Loucy (cell line): ENCODE measurements around the gene ZNF516.

Source experiments
- H2AFZ ChIP-seq: fragments of 200-600 bp; sonication (generic); 2 replicates; pipeline ENCODE4 v1.6.0; 2016; ENCODE audit warnings: antibody characterized with exemption, mild to moderate bottlenecking, low read length, moderate library complexity
- H3F3A ChIP-seq: fragments of 200-600 bp; 2 replicates; pipeline ENCODE4 v1.6.0; 2016; ENCODE audit warnings: antibody characterized with exemption, low read depth, mild to moderate bottlenecking
- H3K27me3 ChIP-seq: fragments of 200-600 bp; sonication (generic); 2 replicates; pipeline ENCODE4 v1.6.1; 2014; ENCODE audit warnings: low read length, mild to moderate bottlenecking; ENCODE audit not compliant: insufficient read depth, poor library complexity, severe bottlenecking
- H3K36me3 ChIP-seq: fragments of 200-600 bp; sonication (generic); 2 replicates; pipeline ENCODE4 v1.6.1; 2016; ENCODE audit warnings: low read length; ENCODE audit not compliant: insufficient read depth
- H3K4me1 ChIP-seq: fragments of 200-600 bp; sonication (generic); 2 replicates; pipeline ENCODE4 v1.5.1; 2014; ENCODE audit warnings: low read length, mild to moderate bottlenecking; ENCODE audit not compliant: insufficient read depth, poor library complexity, severe bottlenecking
- H3K4me2 ChIP-seq: fragments of 200-600 bp; sonication (generic); 2 replicates; pipeline ENCODE4 v1.6.0; 2014; ENCODE audit warnings: antibody characterized with exemption, low read length, low read depth, mild to moderate bottlenecking; ENCODE audit not compliant: poor library complexity, severe bottlenecking
- H3K4me3 ChIP-seq: fragments of 200-600 bp; sonication (generic); 2 replicates; pipeline ENCODE4 v1.5.1; 2014; ENCODE audit warnings: low read length, mild to moderate bottlenecking, mixed read lengths; ENCODE audit not compliant: poor library complexity, severe bottlenecking
- H3K79me2 ChIP-seq: fragments of 200-600 bp; sonication (generic); 2 replicates; pipeline ENCODE4 v1.6.1; 2014; ENCODE audit warnings: low read length; ENCODE audit not compliant: insufficient read depth
- H3K9ac ChIP-seq: fragments of 200-600 bp; sonication (generic); 2 replicates; pipeline ENCODE4 v1.6.0; 2014; ENCODE audit warnings: mild to moderate bottlenecking, low read depth, low read length, moderate library complexity; ENCODE audit not compliant: poor library complexity, severe bottlenecking
- H3K9me2 ChIP-seq: fragments of 200-600 bp; sonication (generic); replicated peaks from 2 replicates; pipeline ENCODE4 v1.6.1; 2016; ENCODE audit warnings: low read depth, low read length, mixed read lengths
- H3K9me3 ChIP-seq: fragments of 200-600 bp; sonication (generic); 2 replicates; pipeline ENCODE4 v1.6.1; 2014; ENCODE audit warnings: mild to moderate bottlenecking, antibody characterized with exemption, low read length, low read depth; ENCODE audit not compliant: insufficient read depth
- H4K20me1 ChIP-seq: fragments of 200-600 bp; sonication (generic); 2 replicates; pipeline ENCODE4 v1.6.0; 2014; ENCODE audit warnings: antibody characterized with exemption, low read length, mild to moderate bottlenecking; ENCODE audit not compliant: insufficient read depth, poor library complexity, severe bottlenecking
- CTCF ChIP-seq: fragments of 200-600 bp; sonication (generic); conservative IDR thresholded peaks from 2 replicates; pipeline ENCODE4 v1.5.1; 2014; ENCODE audit warnings: mild to moderate bottlenecking, antibody characterized with exemption, low read length
- EZH2phosphoT487 ChIP-seq: fragments of 200-600 bp; IDR thresholded peaks from 2 replicates; pipeline ENCODE4 v1.6.1; 2018; ENCODE audit warnings: antibody characterized with exemption, mild to moderate bottlenecking, moderate library complexity, borderline replicate concordance

ZNF516 gene

GRCh38 chr18:76471593-76471992 is 23.4 kb downstream of the ZNF516 start:
- Histone ChIP-seq H3K36me3 (no peaks in the 10 kb centered on the region), H3K27me3 (no peaks in the 10 kb centered on the region), H3K9me3 (no peaks in the 10 kb centered on the region), H3K4me3 (no peak overlapping the region), H3K4me2 (no peak overlapping the region), H2AFZ (no peak overlapping the region), H3K9me2 (no peaks in the 10 kb centered on the region), H3F3A (no peaks in the 10 kb centered on the region; the same call in 1 of the 2 replicates), H3K9ac (no peak overlapping the region), H3K4me1 (peaks cover 14% of the 10 kb centered on the region), H3K79me2 (peaks cover 11% of the 10 kb centered on the region; the same call in 1 of the 2 replicates), H4K20me1 (no peaks in the 10 kb centered on the region)
- TF ChIP-seq CTCF (no peak), EZH2phosphoT487 (no peak)

DNA sequence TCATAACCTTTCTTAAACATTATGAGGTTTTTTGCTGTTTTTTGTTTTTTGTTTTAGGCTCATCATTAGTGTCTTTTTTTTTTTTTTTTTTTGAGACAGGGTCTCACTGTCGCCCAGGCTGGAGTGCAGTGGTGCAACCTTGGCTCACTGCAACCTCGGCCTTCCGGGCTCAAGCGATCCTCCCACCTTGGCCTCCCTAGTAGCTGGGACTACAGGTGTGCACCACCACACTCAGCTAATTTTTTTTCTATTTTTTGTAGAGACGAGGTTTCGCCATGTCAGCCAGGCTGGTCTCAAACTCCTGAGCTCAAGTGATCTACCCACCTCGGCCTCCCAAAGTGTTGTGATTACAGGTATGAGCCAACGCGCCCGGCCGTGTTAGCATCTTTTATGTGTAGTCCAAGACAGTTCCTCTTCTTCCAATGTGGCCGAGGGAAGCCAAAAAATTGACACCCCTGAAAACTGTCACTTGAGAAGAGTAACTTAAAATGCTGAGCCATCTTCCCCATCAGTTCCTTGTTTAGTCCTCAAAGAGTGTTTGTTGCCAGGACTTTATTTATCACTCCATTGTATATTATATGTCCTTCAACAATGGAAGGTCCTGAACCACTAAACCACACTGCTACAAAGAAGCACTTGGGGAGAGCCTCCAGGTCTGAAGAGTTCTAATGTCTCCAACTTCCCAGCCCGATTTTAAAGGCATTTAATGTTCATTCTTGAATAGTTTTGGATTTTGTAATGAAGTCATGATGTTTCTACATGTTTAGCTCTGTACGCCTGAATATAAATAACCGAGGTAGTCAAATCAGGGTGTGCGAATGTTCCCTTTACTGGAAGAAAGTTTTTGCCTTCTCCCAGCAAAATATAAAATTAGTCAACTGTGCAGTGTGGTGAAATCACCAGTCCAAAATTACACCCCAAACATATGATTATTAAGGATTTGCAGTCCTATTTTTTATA is 26.4 kb downstream of the ZNF516 start:
- Histone ChIP-seq H3K9me3 (no peaks in the 10 kb centered on the region), H3K9ac (no peak overlapping the region), H4K20me1 (no peaks in the 10 kb centered on the region), H3K27me3 (no peaks in the 10 kb centered on the region), H3K4me2 (peak overlapping the region; percentile 73), H3K36me3 (no peaks in the 10 kb centered on the region), H3K4me3 (peak overlapping the region; percentile 63), H2AFZ (no peak overlapping the region), H3K9me2 (no peaks in the 10 kb centered on the region), H3F3A (no peaks in the 10 kb centered on the region; the same call in 1 of the 2 replicates), H3K4me1 (peaks cover 10% of the 10 kb centered on the region), H3K79me2 (peaks cover 11% of the 10 kb centered on the region; the same call in 1 of the 2 replicates)
- TF ChIP-seq EZH2phosphoT487 (no peak), CTCF (no peak)

GRCh38 chr18:76467371-76468190 is 27.5 kb downstream of the ZNF516 start:
- Histone ChIP-seq H3K9me2 (no peaks in the 10 kb centered on the region), H3K27me3 (no peaks in the 10 kb centered on the region), H4K20me1 (no peaks in the 10 kb centered on the region), H3K4me3 (peak overlapping the region; percentile 63), H3K4me1 (peaks cover 10% of the 10 kb centered on the region), H3K4me2 (peak overlapping the region; percentile 73), H3F3A (no peaks in the 10 kb centered on the region; the same call in 1 of the 2 replicates), H3K9ac (peak overlapping the region; percentile 55), H3K36me3 (no peaks in the 10 kb centered on the region), H3K79me2 (peaks cover 11% of the 10 kb centered on the region; the same call in 1 of the 2 replicates), H3K9me3 (no peaks in the 10 kb centered on the region), H2AFZ (peak overlapping the region; percentile 54)
- TF ChIP-seq CTCF (no peak), EZH2phosphoT487 (no peak)
